Mesodermal cell (in vitro differentiated cells): ENCODE measurements around the gene SRRM1.

Experiments
- H3K27ac ChIP-seq: 2 replicates; pipeline ENCODE4 v1.7.0; 2013; ENCODE audit warnings: mild to moderate bottlenecking, low read depth, low read length, moderate library complexity; ENCODE audit not compliant: severe bottlenecking
- H3K36me3 ChIP-seq: 2 replicates; pipeline ENCODE4 v1.7.1; 2013; ENCODE audit warnings: mild to moderate bottlenecking, low read length, moderate library complexity; ENCODE audit not compliant: control insufficient read depth, insufficient read depth
- H3K4me1 ChIP-seq: one replicate; pipeline ENCODE4 v1.7.1; 2013; ENCODE audit warnings: mild to moderate bottlenecking, low read length; ENCODE audit not compliant: insufficient read depth, control insufficient read depth, poor library complexity, severe bottlenecking
- H3K4me3 ChIP-seq: 2 replicates; pipeline ENCODE4 v1.7.0; 2013; ENCODE audit warnings: low read length, control low read depth, mild to moderate bottlenecking; ENCODE audit not compliant: insufficient read depth, poor library complexity, severe bottlenecking; ENCODE audit errors: extremely low read depth
- H3K9me3 ChIP-seq: 2 replicates; pipeline ENCODE4 v1.7.1; 2013; ENCODE audit warnings: mild to moderate bottlenecking, low read length, moderate library complexity; ENCODE audit not compliant: control insufficient read depth
- WGBS, 2 experiments: methylation state at CpG; one replicate each; pipeline ENCODE4 v1.1.5; 2013; ENCODE audit warnings: missing lambda C conversion rate in 2 of 2; ENCODE audit not compliant: insufficient coverage in 2 of 2; 5-methylcytosine and 5-hydroxymethylcytosine counted together

SRRM1 gene

GRCh38 chr1:24643363-24644099 lies 429 bp downstream of the SRRM1 start:
- Histone ChIP-seq H3K9me3 (no peaks in the 10 kb centered on the region), H3K4me1 (peaks cover 4% of the 10 kb centered on the region), H3K4me3 (peak overlapping the region; percentile 96), H3K27ac (peak overlapping the region; percentile 81), H3K36me3 (peaks cover 36% of the 10 kb centered on the region)
- WGBS, 2 experiments: 0 to 1% methylated on average over 18 to 30 of the region's 53 CpGs

- Histone ChIP-seq H3K27ac (no peak overlapping the region), H3K4me1 (peaks cover 4% of the 10 kb centered on the region)
- WGBS, 2 experiments: 0% methylated on average over 5 to 8 of the region's 9 CpGs
Observed at GRCh38 chr1:24644100-24644384, 940 bp downstream of the SRRM1 start.

GRCh38 chr1:24648919-24649318 lies 5.8 kb downstream of the SRRM1 start:
- H3K27ac ChIP-seq: no peak overlapping the region
- H3K4me1 ChIP-seq: peaks cover 4% of the 10 kb centered on the region
- WGBS, 2 experiments: 86 to 93% methylated on average over 1 to 3 of the region's 5 CpGs
- peaks cover 83% of the 10 kb centered on the region for H3K36me3 ChIP-seq
- no peaks in the 10 kb centered on the region for H3K9me3 ChIP-seq
- H3K4me3 ChIP-seq: no peak overlapping the region

More at GRCh38 chr1:24644100-24644384, 940 bp downstream of the SRRM1 start:
- peaks cover 41% of the 10 kb centered on the region for H3K36me3 ChIP-seq
- no peaks in the 10 kb centered on the region for H3K9me3 ChIP-seq
- H3K4me3 ChIP-seq: peak overlapping the region; percentile 96

- H3K9me3 ChIP-seq: no peaks in the 10 kb centered on the region
- WGBS, 2 experiments: 99% methylated on average over 9 of the region's 13 CpGs; no CpG with 5 or more reads in 1 of the 2 experiments
- H3K36me3 ChIP-seq: peaks cover 91% of the 10 kb centered on the region
- H3K27ac ChIP-seq: no peak overlapping the region
- no peaks in the 10 kb centered on the region for H3K4me1 ChIP-seq
- no peak overlapping the region for H3K4me3 ChIP-seq
Observed at GRCh38 chr1:24652382-24652781, 9.3 kb downstream of the SRRM1 start.

- H3K27ac ChIP-seq: no peak overlapping the region
- peaks cover 89% of the 10 kb centered on the region for H3K36me3 ChIP-seq
- 100% methylated on average over 1 of the region's 3 CpGs; no CpG with 5 or more reads in 1 of the 2 experiments for WGBS, 2 experiments
- no peak overlapping the region for H3K4me3 ChIP-seq
- no peaks in the 10 kb centered on the region for H3K9me3 ChIP-seq
- no peaks in the 10 kb centered on the region for H3K4me1 ChIP-seq
Observed at GRCh38 chr1:24654010-24654409, 10.9 kb downstream of the SRRM1 start.

- Histone ChIP-seq H3K36me3 (peaks cover 89% of the 10 kb centered on the region), H3K4me1 (no peaks in the 10 kb centered on the region), H3K27ac (no peak overlapping the region), H3K4me3 (no peak overlapping the region), H3K9me3 (no peaks in the 10 kb centered on the region)
- 67% methylated on average over 1 of the region's 1 CpG; no CpG with 5 or more reads in 1 of the 2 experiments for WGBS, 2 experiments
Observed at GRCh38 chr1:24656046-24656445, 12.9 kb downstream of the SRRM1 start.

DNA sequence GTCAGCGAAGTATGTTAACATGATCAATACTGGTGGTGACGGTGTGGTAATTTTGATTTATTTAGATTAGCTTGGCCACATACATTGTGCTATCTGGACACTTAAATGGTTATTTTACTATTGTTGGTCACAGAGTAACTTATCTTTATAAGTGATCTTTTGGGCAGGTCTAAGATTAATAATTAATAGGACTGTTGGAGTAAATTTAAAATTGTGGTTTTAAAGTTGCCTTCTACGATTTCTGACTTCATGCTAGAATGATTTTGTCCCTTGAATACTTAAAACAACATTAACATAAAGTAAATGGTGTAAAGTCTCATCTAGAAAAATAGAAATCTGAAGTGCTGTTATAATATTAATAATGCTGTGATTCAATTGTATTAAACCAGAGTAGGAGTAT lies 14.7 kb downstream of the SRRM1 start:
- WGBS, 2 experiments: no CpG with 5 or more reads among the region's 3 CpGs
- no peaks in the 10 kb centered on the region for H3K9me3 ChIP-seq
- H3K4me1 ChIP-seq: no peaks in the 10 kb centered on the region
- H3K27ac ChIP-seq: no peak overlapping the region
- peaks cover 95% of the 10 kb centered on the region for H3K36me3 ChIP-seq
- H3K4me3 ChIP-seq: no peak overlapping the region

DNA sequence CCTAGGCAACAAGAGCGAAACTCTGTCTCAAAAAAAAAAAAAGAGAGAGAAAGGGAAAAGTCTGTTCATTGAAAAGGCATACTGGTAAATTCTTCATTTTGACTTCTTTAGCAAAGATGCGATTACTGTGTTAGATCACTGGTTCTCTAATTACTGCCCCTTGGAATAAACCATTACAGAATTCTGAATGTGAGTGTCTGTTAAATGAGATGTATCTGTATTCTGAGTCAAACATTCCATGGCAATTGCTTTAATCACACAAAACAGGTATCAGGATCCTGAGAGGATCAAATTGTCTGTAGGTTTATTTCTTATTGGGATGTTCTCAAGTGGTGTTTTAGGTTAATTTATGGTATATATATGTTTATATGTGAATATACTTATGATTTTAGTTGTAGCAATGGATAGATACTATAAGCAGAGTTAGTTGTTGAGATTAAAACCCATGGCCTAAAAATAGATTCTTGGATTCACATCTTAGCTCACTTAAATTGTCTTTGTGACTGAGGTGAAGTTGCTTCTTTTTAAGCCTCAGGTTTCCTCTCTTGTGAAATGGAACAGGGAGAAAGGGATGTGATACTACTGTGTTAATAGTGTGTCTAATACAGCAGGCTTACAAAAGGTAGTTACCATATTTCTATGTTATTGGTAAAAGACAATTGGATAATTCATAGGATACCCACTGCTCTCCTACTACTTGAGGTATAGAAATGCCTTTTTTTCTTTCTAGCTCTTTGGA lies 16.2 kb downstream of the SRRM1 start:
- Histone ChIP-seq H3K36me3 (peaks cover 94% of the 10 kb centered on the region), H3K4me3 (no peak overlapping the region), H3K9me3 (no peaks in the 10 kb centered on the region), H3K4me1 (no peaks in the 10 kb centered on the region), H3K27ac (peak overlapping the region; percentile 33)
- WGBS, 2 experiments: 83% methylated on average over 1 of the region's 2 CpGs; no CpG with 5 or more reads in 1 of the 2 experiments

DNA sequence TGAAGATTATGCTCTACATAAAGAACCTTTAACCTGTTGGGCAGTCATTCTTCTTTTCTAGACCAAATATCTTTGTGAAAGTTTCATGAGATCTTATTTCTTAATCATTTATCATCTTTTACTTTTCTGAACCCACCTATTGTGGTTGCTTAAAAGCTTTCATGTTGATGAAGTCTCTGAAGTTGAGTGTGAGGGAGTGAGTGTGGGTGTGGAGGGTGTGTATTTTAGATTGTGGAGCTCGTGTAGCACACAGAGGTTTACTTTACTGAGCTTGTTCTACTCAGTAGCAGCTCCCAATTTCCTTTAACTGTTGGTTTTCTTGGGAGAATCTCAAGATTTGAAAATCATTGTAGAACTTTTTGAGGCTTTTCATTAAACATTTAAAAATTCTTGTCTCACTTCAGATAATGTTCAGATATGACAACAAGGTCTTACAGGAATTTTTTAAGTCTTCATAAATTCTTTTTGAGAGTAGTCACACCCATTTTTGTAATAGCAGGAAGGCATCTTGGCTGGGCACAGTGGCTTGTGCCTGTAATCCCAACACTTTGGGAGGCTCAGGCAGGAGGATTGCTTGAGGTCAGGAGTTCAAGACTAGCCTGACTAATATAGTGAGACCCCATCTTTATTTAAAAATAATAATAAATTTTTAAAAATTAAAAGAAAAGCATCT lies 17.0 kb downstream of the SRRM1 start:
- Histone ChIP-seq H3K27ac (peak overlapping the region; percentile 33), H3K4me3 (no peak overlapping the region), H3K9me3 (no peaks in the 10 kb centered on the region), H3K4me1 (no peaks in the 10 kb centered on the region), H3K36me3 (peaks cover 94% of the 10 kb centered on the region)
- WGBS, 2 experiments: no CpG with 5 or more reads among the region's 1 CpG

GRCh38 chr1:24664507-24665033 lies 21.5 kb downstream of the SRRM1 start:
- H3K9me3 ChIP-seq: no peaks in the 10 kb centered on the region
- WGBS, 2 experiments: no CpG with 5 or more reads among the region's 2 CpGs
- peaks cover 97% of the 10 kb centered on the region for H3K36me3 ChIP-seq

More at GRCh38 chr1:24664507-24665033, 21.5 kb downstream of the SRRM1 start:
- H3K4me3 ChIP-seq: no peak overlapping the region
- peaks cover 12% of the 10 kb centered on the region for H3K4me1 ChIP-seq
- H3K27ac ChIP-seq: no peak overlapping the region
